SK-N-SH treated with all-trans-retinoic acid at 6 μM for 48 hours (cell line): Measurements from ENCODE around the gene NCBP2L.
A peak's percentile ranks its signal among the peaks of the same experiment; 100 is the strongest.

Experiments
- ATAC-seq: fragments of 200-7000 bp; cut with Tn5 transposase; 3 replicates; pipeline ENCODE4 v1.9.1; 2020; ENCODE audit warnings: mild to moderate bottlenecking, moderate library complexity
- ARNTL ChIP-seq: fragments of 450-650 bp; formaldehyde crosslinking; IDR thresholded peaks from 2 replicates; pipeline ENCODE4 v1.5.0; 2020; ENCODE audit warnings: low read depth, mild to moderate bottlenecking, moderate library complexity, borderline replicate concordance
- CSDC2 ChIP-seq: fragments of 250-450 bp; sonication (Bioruptor Pico); IDR thresholded peaks from 2 replicates; pipeline ENCODE4 v1.5.0; 2020; ENCODE audit warnings: mild to moderate bottlenecking, moderate library complexity
- CSRNP3 ChIP-seq: fragments of 250-450 bp; sonication (Bioruptor Pico); IDR thresholded peaks from 2 replicates; pipeline ENCODE4 v1.5.1; 2021; ENCODE audit warnings: mild to moderate bottlenecking, moderate library complexity
- GLIS3 ChIP-seq: fragments of 250-450 bp; sonication (Bioruptor Pico); IDR thresholded peaks from 2 replicates; pipeline ENCODE4 v1.5.0; 2020; ENCODE audit warnings: mild to moderate bottlenecking, moderate library complexity
- ISL1 ChIP-seq: fragments of 250-450 bp; sonication (Bioruptor Pico); IDR thresholded peaks from 2 replicates; pipeline ENCODE4 v2.1.2; 2022; ENCODE audit warnings: mild to moderate bottlenecking, moderate library complexity
- OSR1 ChIP-seq: fragments of 250-450 bp; sonication (Bioruptor Pico); IDR thresholded peaks from 2 replicates; pipeline ENCODE4 v1.8.0; 2022; ENCODE audit warnings: moderate library complexity, mild to moderate bottlenecking, inconsistent platforms
- PATZ1 ChIP-seq: fragments of 250-450 bp; sonication (Bioruptor Pico); IDR thresholded peaks from 2 replicates; pipeline ENCODE4 v1.8.0; 2020; ENCODE audit warnings: mild to moderate bottlenecking, moderate library complexity, borderline replicate concordance
- POU6F1 ChIP-seq: fragments of 250-450 bp; sonication (Bioruptor Pico); IDR thresholded peaks from 2 replicates; pipeline ENCODE4 v1.8.0; 2021; ENCODE audit warnings: low read depth, mild to moderate bottlenecking, moderate library complexity, borderline replicate concordance
- PPARA ChIP-seq: fragments of 250-450 bp; sonication (Bioruptor Pico); IDR thresholded peaks from 2 replicates; pipeline ENCODE4 v1.5.0; 2020; ENCODE audit warnings: mild to moderate bottlenecking, borderline replicate concordance
- RARB ChIP-seq: fragments of 250-450 bp; sonication (Bioruptor Pico); IDR thresholded peaks from 2 replicates; pipeline ENCODE4 v1.8.0; 2021; ENCODE audit warnings: mild to moderate bottlenecking, moderate library complexity
- SNAI2 ChIP-seq: fragments of 250-450 bp; sonication (Bioruptor Pico); IDR thresholded peaks from 2 replicates; pipeline ENCODE4 v1.5.0; 2020; ENCODE audit warnings: mild to moderate bottlenecking, moderate library complexity
- TCF4 ChIP-seq: fragments of 250-450 bp; sonication (Bioruptor Pico); IDR thresholded peaks from 2 replicates; pipeline ENCODE4 v1.8.0; 2021; ENCODE audit warnings: mild to moderate bottlenecking, moderate library complexity, borderline replicate concordance
- TOX ChIP-seq: fragments of 250-450 bp; sonication (Bioruptor Pico); IDR thresholded peaks from 2 replicates; pipeline ENCODE4 v1.8.0; 2021; ENCODE audit warnings: mild to moderate bottlenecking, moderate library complexity, borderline replicate concordance
- ZC3H10 ChIP-seq: fragments of 250-450 bp; sonication (Bioruptor Pico); IDR thresholded peaks from 2 replicates; pipeline ENCODE4 v1.5.1; 2021; ENCODE audit warnings: mild to moderate bottlenecking, moderate library complexity
- ZFP3 ChIP-seq: fragments of 250-450 bp; sonication (Bioruptor Pico); IDR thresholded peaks from 2 replicates; pipeline ENCODE4 v1.5.0; 2020; ENCODE audit warnings: mild to moderate bottlenecking, moderate library complexity
- ZNF565 ChIP-seq: fragments of 450-650 bp; formaldehyde crosslinking; conservative IDR thresholded peaks from 2 replicates; pipeline ENCODE4 v1.5.0; 2020; ENCODE audit warnings: low read depth, mild to moderate bottlenecking, moderate library complexity
- ZNF70 ChIP-seq: fragments of 450-650 bp; formaldehyde crosslinking; IDR thresholded peaks from 2 replicates; pipeline ENCODE4 v1.5.0; 2020; ENCODE audit warnings: mild to moderate bottlenecking, moderate library complexity
- ZNF8 ChIP-seq: fragments of 450-650 bp; formaldehyde crosslinking; IDR thresholded peaks from 2 replicates; pipeline ENCODE4 v1.5.0; 2020; ENCODE audit warnings: mild to moderate bottlenecking, moderate library complexity

Gene NCBP2L

GRCh38 chrX:107823042-107823441 is 45.5 kb downstream of the NCBP2L start (continued):
- TF ChIP-seq PATZ1 (CRISPR knock-in tag), result no peak
- no peak for TF ChIP-seq ZNF70 (CRISPR knock-in tag)
- TF ChIP-seq ZNF565 (CRISPR knock-in tag), result no peak
- TF ChIP-seq SNAI2 (CRISPR knock-in tag), result no peak
- no peak for TF ChIP-seq GLIS3 (CRISPR knock-in tag)
- no peak for TF ChIP-seq TOX (CRISPR knock-in tag)
- TF ChIP-seq CSDC2 (CRISPR knock-in tag), result no peak
- TF ChIP-seq ZNF8 (CRISPR knock-in tag), result no peak

GRCh38 chrX:107823456-107823855 is 45.9 kb downstream of the NCBP2L start:
- TF ChIP-seq POU6F1 (CRISPR knock-in tag), result no peak
- no peak for TF ChIP-seq ISL1 (CRISPR knock-in tag)
- TF ChIP-seq RARB (CRISPR knock-in tag), result no peak
- TF ChIP-seq OSR1 (CRISPR knock-in tag), result no peak
- TF ChIP-seq ARNTL (CRISPR knock-in tag), result no peak
- no peak for TF ChIP-seq PPARA (CRISPR knock-in tag)
- no peak for TF ChIP-seq ZC3H10 (CRISPR knock-in tag)
- no peak for TF ChIP-seq TCF4 (CRISPR knock-in tag)
- no peak for TF ChIP-seq PATZ1 (CRISPR knock-in tag)
- no peak for TF ChIP-seq TOX (CRISPR knock-in tag)
- TF ChIP-seq SNAI2 (CRISPR knock-in tag), result no peak
- TF ChIP-seq CSRNP3, result no peak
- TF ChIP-seq, all 23 proteins: peak for 0
- no peak for ATAC-seq

- TF ChIP-seq ZFP3, result no peak
- TF ChIP-seq, all 23 proteins: peak for 0
- ATAC-seq, result peak; percentile 41; the same call in 2 of the 3 replicates
Observed at GRCh38 chrX:107825698-107826237, 48.2 kb downstream of the NCBP2L start, which contains the start of gene MID2. TSS of gene MID2 (plus strand) at chrX:107825866. CDS start at chrX:107826427, 561 bp downstream.

- ATAC-seq, result peak; percentile 81
- no peak for TF ChIP-seq PPARA (CRISPR knock-in tag)
- no peak for TF ChIP-seq POU6F1 (CRISPR knock-in tag)
- TF ChIP-seq ZC3H10 (CRISPR knock-in tag), result no peak
- no peak for TF ChIP-seq ZNF565 (CRISPR knock-in tag)
- TF ChIP-seq ISL1 (CRISPR knock-in tag), result no peak
- TF ChIP-seq CSRNP3, result no peak
Observed at GRCh38 chrX:107826238-107827029, 48.9 kb downstream of the NCBP2L start.
